HG02973 (cell line): ENCODE results near the gene NDUFC1.

Experiments used
- ATAC-seq: cut with Tn5 transposase; IDR thresholded peaks from one replicate; pipeline ENCODE4 v1.9.1; 2021; ENCODE audit warnings: moderate library complexity; ENCODE audit not compliant: unreplicated experiment

The NDUFC1 gene

DNA sequence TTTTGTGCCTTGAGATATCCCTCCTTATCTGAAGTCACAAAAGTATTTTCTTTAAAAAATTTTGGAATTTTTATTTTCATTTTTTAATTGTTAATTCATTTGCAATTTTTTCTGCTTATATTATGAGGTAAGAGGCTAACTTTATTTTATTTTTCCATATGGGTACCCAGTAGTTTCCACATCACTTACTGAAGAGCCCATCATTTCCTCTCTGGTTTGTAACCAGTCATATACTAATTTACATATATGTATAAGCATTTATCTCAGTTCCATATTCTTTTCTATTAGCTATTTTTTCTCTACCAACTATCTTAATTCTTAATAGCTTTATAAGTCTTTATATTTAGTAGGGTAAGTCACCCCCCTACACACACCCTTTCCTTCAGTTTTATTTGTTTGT lies 49.2 kb downstream of the NDUFC1 start:
- ATAC-seq = no peak

DNA sequence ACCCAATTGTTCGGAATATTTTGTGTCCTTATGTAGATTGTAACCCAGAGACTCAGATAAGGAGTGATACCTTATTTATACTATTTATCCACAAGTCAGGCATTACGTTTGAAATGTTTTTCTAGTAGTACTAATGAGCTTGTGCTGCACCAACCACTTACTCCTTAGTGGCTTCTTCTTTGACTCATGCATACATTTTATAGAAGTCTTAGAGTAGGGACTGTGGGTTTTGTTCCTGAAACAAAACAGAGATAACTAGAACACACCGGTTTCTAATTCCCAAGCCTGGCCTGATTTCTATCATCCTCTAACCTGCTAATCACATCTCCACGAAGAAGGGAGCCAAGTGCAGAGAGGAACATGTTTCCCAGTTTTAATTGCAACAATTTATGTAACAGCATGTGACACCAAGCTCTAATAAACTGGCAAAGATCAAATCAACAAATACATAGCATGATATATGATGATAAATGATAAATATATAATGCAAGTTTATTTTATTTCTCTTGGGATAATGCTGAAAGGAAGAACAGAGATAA lies 54.5 kb downstream of the NDUFC1 start:
- ATAC-seq = no peak

DNA sequence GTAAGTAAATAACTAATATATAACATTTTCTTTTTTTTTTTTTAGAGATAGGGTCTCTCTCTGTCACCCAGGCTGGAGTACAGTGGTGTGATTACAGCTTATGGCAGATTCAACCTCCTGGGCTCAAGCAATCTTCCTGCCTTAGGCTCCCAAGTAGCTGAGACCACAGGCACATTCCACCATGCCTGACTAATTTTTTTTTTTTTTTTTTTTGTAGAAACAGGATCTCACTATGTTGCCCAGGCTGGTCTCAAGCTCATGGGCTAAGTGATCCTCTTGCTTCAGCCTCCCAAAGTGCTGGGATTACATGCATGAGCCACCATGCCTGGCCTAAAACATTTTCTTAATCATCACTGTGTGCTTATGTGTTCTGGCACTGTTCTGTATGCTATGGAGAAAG lies 55.0 kb downstream of the NDUFC1 start:
- ATAC-seq = no peak

DNA sequence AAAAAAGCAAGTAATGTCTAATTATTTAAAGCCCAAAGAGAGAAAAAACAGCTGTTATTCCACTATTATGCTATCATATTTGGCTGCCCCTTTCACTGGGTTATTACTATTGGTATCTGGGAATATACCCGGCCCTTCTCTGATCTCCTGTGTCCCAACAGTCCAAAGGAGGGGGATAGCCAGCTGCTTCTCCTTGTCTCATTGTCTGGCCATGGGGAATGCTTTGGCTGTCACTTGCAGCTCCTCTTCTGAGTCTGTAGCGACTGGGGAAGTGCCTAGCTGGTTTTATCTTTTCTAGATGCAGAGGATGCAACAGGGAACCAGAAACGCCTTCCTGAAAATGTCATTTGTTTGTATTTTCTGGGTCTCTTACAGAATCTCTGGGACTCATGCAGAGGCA lies 56.1 kb downstream of the NDUFC1 start:
- no peak for ATAC-seq

DNA sequence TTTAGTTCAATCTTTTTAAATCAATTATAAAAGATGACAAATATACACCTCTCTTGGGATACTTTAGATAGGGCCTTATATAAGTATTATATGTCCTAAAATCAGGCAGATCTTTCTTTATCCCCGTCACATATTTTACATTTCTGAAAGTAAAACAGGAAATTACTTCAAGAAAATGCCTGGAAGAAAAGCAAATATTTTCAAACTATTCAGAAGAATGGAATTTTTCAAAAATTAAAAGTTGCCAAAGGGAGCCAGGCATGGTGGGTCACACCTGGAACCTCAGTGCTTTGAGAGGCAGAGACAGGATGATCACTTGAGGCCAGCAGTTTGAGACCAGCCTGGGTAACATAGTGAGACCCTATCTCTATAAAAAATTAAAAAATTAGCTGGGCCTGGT lies 56.7 kb downstream of the NDUFC1 start:
- no peak for ATAC-seq

DNA sequence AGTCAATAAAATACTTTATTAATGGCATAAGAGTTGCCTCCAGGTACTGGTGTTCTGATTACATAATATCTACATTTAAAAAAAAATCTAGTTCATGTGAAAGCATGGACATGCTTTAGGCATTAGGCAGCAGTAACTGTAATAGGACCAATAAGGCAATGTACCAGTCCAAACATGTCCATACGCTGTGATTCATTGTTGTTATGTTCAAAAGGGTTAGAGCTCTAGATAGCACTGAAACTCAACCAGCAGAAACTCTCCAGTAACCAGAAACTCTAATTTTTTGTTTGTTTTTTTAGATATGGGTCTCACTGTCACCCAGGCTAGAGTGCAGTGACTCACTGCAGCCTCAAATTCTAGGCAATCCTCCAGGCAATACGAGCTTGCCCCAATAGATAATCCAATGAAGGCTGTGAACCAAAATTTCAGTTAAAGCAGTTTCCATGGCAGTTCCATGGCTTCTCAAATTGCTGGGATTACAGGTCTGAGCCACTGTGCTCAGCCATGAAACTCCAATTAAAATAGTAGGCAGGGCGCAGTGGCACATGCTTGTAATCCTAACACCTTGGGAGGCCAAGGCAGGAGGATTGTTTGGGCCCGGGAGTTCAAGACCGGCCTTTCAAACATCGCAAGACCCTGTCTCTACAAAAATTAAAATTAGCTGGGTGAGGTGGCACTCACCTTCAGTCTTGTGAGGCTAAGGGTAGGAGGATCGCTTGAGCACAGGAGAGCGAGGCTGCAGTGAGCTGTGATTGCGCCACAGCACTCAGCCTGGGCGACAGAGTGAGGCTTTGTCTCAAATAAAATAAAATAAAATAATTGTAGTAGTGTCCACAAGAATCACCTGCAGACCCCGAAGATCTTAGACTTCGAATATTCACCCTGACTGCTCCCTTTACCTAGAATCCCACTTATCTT lies 58.6 kb downstream of the NDUFC1 start:
- ATAC-seq = no peak

DNA sequence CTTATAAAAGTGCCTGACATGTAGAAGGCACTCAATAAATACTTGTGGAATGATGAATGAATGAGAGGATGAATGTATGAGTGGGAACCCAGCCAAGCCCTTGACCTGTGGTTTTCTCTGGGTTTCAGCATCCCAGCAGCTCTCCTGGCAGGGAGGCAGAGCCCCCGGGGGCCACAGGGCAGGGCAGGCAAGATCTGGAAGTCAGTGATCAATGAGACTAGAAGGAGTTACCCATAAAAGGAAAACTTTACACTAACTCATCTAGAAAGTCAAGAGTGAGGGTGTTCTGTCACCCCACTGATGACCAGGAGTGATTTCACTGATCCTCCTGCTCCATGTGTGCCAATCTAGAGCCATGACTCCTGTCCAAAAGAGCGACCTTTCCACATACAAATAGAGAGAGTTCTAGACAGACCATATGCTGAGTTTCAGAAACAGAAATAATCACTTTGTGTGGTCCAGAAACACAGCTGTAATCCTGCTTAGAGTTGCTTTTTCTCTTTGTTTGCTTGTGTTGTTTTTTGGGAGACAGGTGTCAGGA lies 59.7 kb downstream of the NDUFC1 start:
- no peak for ATAC-seq

DNA sequence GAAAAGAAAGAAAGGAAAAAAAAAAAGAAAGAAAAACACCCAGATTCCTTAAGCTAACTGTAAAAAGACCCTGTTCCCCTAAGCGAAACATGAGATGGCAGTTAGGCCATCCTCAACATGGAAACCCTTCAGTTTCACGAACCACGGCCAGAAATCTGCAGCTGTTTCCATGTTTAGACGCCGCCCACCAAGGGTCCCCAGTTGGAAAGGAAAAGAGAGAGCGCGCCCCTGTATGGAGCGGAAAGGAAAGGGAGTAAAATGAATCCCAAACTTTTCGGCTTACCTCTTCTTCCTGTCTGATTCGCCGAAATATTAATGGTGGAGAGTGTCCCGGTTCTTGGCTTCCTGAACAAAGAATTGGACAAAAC lies 60.5 kb downstream of the NDUFC1 start:
- ATAC-seq = no peak

DNA sequence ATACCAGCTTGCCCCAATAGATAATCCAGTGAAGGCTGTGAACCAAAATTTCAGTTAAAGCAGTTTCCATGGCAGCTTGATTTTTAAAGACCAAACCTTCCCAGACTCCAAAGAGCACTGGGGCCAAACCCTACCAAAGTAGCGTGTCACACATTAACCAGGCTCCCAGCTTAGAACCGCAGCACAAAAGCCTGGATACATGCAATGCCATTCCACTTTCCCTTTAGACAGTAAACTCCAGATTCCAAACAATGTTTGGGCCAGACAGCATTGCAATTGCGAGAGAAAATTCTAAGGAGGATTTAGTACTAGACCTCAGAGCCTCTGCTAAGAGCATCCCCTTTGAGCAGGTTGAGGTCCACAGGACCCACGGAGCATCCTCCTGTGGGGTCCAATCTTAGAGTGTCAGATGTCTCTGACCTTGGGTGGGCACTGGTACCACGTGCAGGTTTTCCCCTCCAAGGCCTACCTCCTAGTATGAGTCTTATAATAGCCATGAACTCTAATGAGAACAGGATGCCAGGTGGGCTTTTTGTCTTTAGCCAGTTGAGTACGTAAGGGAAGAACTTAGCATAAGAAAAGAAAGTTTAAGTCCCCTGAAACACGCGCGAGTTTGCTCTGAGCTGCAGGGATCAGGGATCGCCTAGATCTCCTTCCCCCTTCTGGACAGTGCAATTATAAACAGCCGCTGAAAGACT lies 61.0 kb downstream of the NDUFC1 start:
- no peak for ATAC-seq
